NAMALWA (cell line): Measurements from ENCODE around the gene CFAP57.
A peak's percentile ranks its signal among the peaks of the same experiment; 100 is the strongest.

Experiments used
- DNase-seq: peaks from one replicate; pipeline ENCODE4 v3.0.0-alpha.2; 2015; ENCODE audit warnings: low spot score

Gene CFAP57

GRCh38 chr1:43227143-43227764 is 55.1 kb downstream of the CFAP57 start:
- peak; percentile 87 for DNase-seq

- DNase-seq = no peak
Observed at GRCh38 chr1:43229826-43230780, 58.0 kb downstream of the CFAP57 start.

- DNase-seq = no peak
Observed at GRCh38 chr1:43232074-43232473, 59.9 kb downstream of the CFAP57 start.

- DNase-seq = no peak
Observed at GRCh38 chr1:43232482-43232881, 60.4 kb downstream of the CFAP57 start.

- DNase-seq = no peak
Observed at GRCh38 chr1:43233631-43234030, 61.5 kb downstream of the CFAP57 start.

- DNase-seq = no peak
Observed at GRCh38 chr1:43234267-43234666, 62.1 kb downstream of the CFAP57 start.

DNA sequence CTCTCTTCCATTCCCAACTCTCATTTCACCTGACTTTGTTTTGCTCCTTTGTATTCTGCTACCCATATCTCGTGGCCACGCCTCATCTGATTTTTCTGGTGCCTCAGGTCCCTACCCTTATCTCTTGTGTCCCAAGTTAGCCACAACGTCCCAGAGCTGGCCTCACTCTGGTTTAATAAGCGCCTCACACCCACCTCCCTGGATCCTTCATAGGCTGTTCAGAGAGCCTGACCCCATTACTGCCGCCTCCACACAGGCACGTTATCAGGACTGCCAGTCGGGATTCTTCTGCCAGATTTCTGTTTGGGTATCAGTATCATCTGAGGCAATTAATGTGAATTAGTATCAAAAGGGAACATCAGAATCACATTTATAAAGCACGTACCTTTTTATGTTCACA is 62.9 kb downstream of the CFAP57 start:
- DNase-seq = no peak

DNA sequence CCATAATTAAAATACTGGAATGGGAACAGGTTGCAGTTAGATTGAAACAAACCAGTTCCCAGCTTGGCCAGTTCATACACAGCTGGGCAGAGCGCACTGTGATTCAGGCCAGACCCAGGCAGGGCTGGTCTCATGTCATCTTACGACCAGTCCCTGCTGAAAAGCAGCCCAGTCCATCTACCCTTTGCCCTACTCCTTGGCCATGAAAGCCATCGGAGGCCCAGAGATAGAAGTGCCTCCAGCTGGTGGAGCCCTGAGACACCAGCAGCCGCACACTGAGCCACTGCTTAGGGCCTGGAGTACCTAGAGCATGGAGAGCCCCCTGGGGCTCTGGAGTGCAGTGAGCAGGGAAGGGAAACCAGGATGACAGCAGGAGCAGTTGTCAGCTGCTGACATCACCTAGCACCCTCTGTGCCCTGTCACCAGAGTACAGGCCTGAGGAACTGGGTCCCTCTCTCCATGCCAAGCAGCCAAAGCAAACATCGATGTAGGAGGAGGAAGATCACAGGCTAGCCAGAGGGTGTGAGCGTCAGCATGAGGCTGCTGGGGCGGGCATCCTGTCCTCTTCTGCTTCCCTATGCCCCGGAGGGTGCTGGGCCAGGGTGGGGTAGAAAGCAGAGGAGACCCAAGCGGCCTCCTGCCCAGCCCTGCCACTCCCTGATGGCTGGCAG is 63.5 kb downstream of the CFAP57 start:
- DNase-seq = no peak

DNA sequence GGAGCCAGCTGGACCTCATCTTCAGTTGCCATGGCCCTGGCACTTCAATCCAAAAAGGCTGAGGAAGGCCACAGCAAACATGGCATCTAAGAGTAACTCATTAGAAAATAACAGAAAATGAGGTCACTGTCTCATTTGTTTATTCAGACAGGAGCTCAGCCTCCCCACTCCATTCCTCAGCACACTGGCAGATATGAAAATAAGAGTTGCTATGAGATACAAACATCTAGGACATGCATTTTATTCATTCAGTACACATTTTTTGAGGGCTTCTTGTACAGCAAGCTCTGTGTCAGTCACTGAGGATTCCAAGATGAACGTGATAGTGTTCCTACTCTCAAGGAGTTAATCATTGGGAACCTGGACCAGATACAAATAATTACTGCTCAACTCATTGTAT is 65.0 kb downstream of the CFAP57 start:
- peak; percentile 7 for DNase-seq

- DNase-seq = peak; percentile 62
Observed at GRCh38 chr1:43238085-43238484, 66.0 kb downstream of the CFAP57 start.

DNA sequence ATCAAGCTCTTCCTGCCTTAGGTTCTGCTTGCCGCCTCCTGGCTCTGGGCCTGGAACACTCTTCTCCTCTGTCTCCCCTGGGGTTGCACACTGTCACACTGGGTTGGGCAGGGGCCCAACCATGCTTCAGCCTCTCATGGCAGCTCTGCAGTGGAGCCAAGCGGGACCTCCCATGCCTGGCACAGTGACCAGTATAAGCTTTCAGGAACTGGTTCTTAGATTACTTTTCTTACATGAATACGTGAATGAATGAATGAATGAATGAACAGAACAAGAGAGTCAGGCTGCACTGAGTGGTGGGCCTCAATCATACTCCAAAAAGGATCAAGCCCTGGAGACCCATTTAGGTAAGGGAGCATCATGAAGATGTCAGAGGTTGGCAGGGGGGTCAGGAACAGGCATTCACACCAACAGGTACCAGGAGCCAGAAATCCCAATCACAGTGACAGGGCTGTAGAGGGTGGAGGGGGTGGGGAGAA is 66.9 kb downstream of the CFAP57 start:
- DNase-seq = peak; percentile 12

DNA sequence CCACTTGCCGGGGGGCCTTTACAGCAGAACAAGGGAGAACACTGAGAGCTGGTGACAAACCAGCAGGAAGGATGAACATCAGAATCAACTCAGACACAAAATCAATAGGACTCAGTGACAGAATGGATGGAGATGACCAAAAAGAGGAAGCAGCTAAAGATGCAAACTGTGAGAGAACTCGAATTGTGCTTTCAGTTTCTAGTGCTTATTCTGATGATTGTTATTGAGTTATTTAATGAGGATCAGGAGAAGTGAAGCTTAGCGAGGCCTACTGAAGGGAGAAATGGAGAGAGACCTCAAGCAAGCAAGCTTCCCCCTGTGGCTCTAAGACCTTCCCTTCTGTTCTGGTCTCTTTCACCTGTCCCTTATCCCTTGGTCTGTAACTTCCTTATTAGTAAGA is 67.4 kb downstream of the CFAP57 start:
- DNase-seq = peak; percentile 84

- DNase-seq = no peak
Observed at GRCh38 chr1:43241413-43241836, 69.3 kb downstream of the CFAP57 start.

GRCh38 chr1:43243299-43243698 is 71.2 kb downstream of the CFAP57 start:
- no peak for DNase-seq

DNA sequence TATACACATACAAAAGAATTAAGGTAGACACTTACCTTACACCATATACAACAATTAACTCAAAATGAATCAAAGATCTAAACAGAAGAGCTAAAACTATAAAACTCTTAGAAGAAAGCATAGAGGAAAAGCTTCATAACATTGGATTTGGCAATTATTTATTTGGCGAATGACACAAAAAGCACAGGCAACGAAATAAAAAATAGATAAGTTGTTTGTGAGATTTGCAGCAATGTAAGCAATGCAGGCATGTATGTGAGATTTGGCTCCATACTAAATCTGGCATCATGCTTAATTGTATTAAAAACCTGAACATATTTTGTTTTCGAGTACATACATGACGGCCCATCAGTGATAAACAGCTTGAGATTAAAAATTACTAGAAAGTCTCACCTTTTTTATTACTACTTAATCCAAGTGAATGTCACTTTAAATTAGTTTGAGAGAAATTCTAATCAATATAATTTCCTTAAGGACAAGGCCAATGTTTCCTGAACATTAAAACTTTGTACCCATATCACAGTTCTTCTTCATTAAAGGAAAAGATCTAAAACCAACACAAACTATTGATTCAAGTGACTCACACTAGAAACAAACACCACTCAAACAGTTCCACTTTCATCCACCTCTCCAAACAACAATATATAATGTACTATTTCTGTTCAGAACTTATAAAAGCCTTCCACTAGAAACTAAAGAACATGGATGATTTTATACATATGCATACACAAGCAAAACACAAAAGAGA is 74.5 kb downstream of the CFAP57 start:
- DNase-seq = no peak

DNA sequence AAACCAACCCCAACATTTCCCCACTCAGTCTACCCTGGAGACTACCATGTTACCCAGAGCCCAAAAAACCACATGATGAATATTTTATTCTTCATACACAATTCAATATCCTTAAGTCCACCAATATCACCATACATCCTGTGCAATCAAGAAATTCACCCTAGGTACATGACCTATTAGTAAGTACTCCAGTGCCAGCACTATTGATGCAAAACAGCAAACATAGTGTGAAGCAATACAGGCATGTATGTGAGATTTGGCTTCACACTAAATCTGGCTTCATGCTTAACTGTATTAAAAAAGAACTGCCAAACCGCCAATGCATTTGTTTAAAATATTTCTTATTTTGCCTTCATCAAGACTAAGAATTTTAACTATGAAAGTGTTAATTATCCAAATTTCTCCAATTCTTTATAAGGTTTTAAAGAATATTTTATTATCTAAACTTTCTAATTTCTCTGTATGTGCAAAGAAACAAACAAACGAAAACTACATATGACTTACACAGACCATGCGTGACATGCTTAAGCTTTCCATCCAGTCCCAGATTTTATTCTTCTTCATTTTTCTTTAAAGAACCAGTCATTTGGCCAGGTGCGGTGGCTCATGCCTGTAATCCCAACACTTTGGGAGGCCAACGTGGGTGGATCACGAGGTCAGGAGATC is 75.3 kb downstream of the CFAP57 start:
- no peak for DNase-seq

- DNase-seq = no peak
Observed at GRCh38 chr1:43250351-43250761, 78.2 kb downstream of the CFAP57 start.

DNA sequence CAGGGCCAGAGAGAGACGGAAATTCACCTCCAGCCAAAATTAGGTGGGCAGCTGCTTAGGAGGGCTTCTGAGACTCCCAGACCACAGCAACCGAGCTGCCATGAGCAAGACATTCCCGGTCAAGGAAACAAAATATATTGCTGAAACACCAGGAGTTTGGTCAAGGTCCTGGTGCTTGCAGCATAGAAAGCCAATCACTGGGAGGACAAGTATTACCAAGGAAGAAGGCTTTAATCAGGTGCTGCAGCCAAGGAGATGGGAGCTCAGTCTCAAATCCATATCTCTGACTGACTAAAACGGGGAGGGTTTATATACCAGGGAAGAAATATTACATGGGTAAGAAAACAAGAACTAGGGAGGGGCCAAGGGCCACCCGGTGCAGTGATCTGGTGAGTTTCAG is 78.9 kb downstream of the CFAP57 start:
- no peak for DNase-seq

DNA sequence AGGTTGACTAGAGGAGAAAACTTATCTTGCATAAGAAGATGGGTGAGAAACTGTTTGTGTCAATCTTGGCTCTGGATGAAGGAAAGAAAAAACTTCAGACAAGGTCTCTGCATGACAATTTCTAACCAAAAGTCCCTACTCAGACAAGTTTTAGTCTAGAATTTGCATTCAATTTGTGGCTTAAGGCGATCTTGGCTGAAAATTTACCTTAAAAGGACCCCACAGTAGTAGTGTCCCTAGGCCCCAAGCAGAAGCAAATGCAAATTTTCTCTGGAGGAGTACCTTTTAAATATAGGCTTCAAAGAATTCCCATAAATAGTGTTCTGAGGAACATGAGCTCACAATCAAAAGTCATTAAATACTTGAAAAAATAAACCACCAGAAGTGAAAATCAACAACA is 80.1 kb downstream of the CFAP57 start:
- no peak for DNase-seq

GRCh38 chr1:43253173-43253572 is 81.0 kb downstream of the CFAP57 start:
- DNase-seq = no peak

DNA sequence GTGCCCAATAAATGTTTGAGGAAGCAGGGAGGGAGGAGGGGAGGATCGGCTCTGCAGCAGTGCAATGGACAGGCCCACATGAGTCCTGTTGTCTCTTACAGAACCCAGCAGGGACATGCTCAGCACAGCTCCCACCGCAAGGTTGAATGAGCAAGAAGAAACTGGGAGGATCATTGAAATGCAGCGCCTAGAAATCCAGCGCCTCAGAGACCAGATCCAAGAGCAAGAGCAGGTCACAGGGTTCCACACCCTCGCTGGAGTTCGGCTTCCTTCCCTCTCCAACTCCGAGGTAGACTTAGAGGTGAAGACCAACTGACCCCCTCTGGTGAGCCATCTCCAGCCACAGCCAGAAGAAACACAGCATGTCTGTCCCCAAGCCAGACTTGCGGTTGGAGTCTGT is 81.7 kb downstream of the CFAP57 start:
- no peak for DNase-seq
